ENCODE measurements around the gene NT5C.
"Not testable (repeated sequence)": the region's sequence is repeated elsewhere in the genome, so short reads cannot be mapped to it uniquely, and the experiment has no call there.

Gene NT5C

GRCh38 chr17:75144816-75145512 is 13.4 kb upstream of the NT5C start:
- no peak for DNase-seq (ENCODE audit: low read depth)

GRCh38 chr17:75142236-75142971 is 10.9 kb upstream of the NT5C start:
- no peak for DNase-seq (ENCODE audit: low read depth)

GRCh38 chr17:75138519-75138918 is 7.0 kb upstream of the NT5C start:
- DNase-seq (ENCODE audit: low read depth): no peak

GRCh38 chr17:75137762-75138161 is 6.2 kb upstream of the NT5C start:
- DNase-seq (ENCODE audit: low read depth): not testable (repeated sequence)

- no peak for DNase-seq (ENCODE audit: low read depth)
These were observed 4.4 kb upstream of the NT5C start for GRCh38 chr17:75135946-75136345.

- DNase-seq (ENCODE audit: low read depth): no peak
These were observed 3.9 kb upstream of the NT5C start for GRCh38 chr17:75135452-75135851.

GRCh38 chr17:75133607-75134347 is 2.2 kb upstream of the NT5C start:
- DNase-seq (ENCODE audit: low read depth): not testable (repeated sequence)

- no peak for DNase-seq (ENCODE audit: low read depth)
These were observed 1.5 kb upstream of the NT5C start for GRCh38 chr17:75133001-75133400.

- not testable (repeated sequence) for DNase-seq (ENCODE audit: low read depth)
These were observed 767 bp upstream of the NT5C start for GRCh38 chr17:75132018-75133000.

- peak; percentile 43 for DNase-seq (ENCODE audit: low read depth)
These were observed 787 bp downstream of the NT5C start for GRCh38 chr17:75130632-75131277.

- DNase-seq (ENCODE audit: low read depth): no peak
These were observed 1.4 kb downstream of the NT5C start for GRCh38 chr17:75130059-75130631.

- DNase-seq (ENCODE audit: low read depth): no peak
These were observed 2.0 kb downstream of the NT5C start for GRCh38 chr17:75129576-75129975.

- no peak for DNase-seq (ENCODE audit: low read depth)
These were observed 2.6 kb downstream of the NT5C start for GRCh38 chr17:75128694-75129505.

GRCh38 chr17:75127936-75128335 is 3.6 kb downstream of the NT5C start:
- DNase-seq (ENCODE audit: low read depth): not testable (repeated sequence)

GRCh38 chr17:75126954-75127353 is 4.6 kb downstream of the NT5C start:
- DNase-seq (ENCODE audit: low read depth): no peak

- no peak for DNase-seq (ENCODE audit: low read depth)
These were observed 5.6 kb downstream of the NT5C start for GRCh38 chr17:75125984-75126383.

GRCh38 chr17:75124819-75125162 is 6.8 kb downstream of the NT5C start:
- no peak for DNase-seq (ENCODE audit: low read depth)

- peak; percentile 41 for DNase-seq (ENCODE audit: low read depth)
These were observed 7.3 kb downstream of the NT5C start for GRCh38 chr17:75124041-75124818.

GRCh38 chr17:75118307-75118706 is 13.2 kb downstream of the NT5C start:
- DNase-seq (ENCODE audit: low read depth): no peak

Measured in stimulated activated CD8-positive, alpha-beta memory T cell treated with anti-CD3 and anti-CD28 coated beads, Interleukin-4, amount 100 ng/mL, for 24 hours (primary cell).